ENCODE results near the gene DISC1.

DNA sequence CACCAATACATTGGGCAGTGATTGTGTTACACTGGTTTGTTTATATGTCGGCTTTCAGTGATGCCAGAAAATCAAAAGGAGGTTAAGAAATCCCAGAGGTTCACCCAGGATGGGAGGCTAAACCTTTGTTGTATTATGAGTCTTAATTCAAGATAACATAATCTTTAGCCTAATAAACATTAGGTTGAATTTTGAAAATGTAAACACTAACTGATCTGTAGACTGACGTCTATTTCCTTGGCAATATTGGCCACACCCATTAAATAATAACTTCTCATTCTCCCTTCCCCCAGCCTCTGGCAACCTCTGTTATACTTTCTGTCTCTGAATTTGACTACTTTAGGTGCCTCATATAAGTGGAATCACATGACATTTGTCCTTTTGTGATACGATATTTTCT lies 238.7 kb downstream of the DISC1 start:
- TF ChIP-seq, protein P1, sequence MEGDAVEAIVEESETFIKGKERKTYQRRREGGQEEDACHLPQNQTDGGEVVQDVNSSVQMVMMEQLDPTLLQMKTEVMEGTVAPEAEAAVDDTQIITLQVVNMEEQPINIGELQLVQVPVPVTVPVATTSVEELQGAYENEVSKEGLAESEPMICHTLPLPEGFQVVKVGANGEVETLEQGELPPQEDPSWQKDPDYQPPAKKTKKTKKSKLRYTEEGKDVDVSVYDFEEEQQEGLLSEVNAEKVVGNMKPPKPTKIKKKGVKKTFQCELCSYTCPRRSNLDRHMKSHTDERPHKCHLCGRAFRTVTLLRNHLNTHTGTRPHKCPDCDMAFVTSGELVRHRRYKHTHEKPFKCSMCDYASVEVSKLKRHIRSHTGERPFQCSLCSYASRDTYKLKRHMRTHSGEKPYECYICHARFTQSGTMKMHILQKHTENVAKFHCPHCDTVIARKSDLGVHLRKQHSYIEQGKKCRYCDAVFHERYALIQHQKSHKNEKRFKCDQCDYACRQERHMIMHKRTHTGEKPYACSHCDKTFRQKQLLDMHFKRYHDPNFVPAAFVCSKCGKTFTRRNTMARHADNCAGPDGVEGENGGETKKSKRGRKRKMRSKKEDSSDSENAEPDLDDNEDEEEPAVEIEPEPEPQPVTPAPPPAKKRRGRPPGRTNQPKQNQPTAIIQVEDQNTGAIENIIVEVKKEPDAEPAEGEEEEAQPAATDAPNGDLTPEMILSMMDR (conservative IDR thresholded peaks at IDR 0.05): no peak
- no peak for TF ChIP-seq ZFX (IDR thresholded peaks at IDR 0.05)
